BJ (cell line): ENCODE measurements around the gene WDFY1. TPM values are rescaled to one million over a fixed set of nuclear protein-coding genes. Genes with fewer than 3 reads are reported as not detected.
A peak's percentile ranks its signal among the peaks of the same experiment; 100 is the strongest.

Experiments
- CTCF ChIA-PET: fragments of 350-600 bp; formaldehyde crosslinking; extraction: SDS; loops from one replicate; lab custom pipeline; 2021; ENCODE audit warnings: antibody characterized with exemption, inconsistent platforms; lab: Yijun Ruan, JAX
- POLR2A ChIA-PET: fragments of 300-600 bp; sonication (Branson Sonifier 250); formaldehyde crosslinking; extraction: SDS; loops from one replicate; lab custom pipeline; 2021; ENCODE audit warnings: antibody characterized with exemption; lab: Charles Lee
- DNase-seq: peaks from one replicate; pipeline ENCODE4 v3.0.0-alpha.2; 2011; ENCODE audit warnings: low read depth
- H3K27me3 ChIP-seq: 2 replicates; pipeline ENCODE4 v1.6.0; 2011; ENCODE audit warnings: low read length; ENCODE audit not compliant: control insufficient read depth, insufficient read depth
- H3K36me3 ChIP-seq: 2 replicates; pipeline ENCODE4 v1.5.1; 2011; ENCODE audit warnings: low read length; ENCODE audit not compliant: control insufficient read depth, insufficient read depth
- H3K4me3 ChIP-seq: 2 replicates; pipeline ENCODE4 v1.5.1; 2011; ENCODE audit warnings: low read depth, mild to moderate bottlenecking, control low read depth, low read length
- CTCF ChIP-seq: IDR thresholded peaks from 2 replicates; pipeline ENCODE4 v1.5.1; 2011; ENCODE audit warnings: low read depth, mild to moderate bottlenecking, control low read depth, inconsistent platforms, low read length, moderate library complexity; ENCODE audit not compliant: insufficient read depth
- polyA plus RNA-seq: library from polyadenylated mRNA; depleted of rRNA; stranded (reverse); fragments of >200 nt; gene quantifications from 2 replicates; pipeline ENCODE4 v1.2.3, GENCODE V29; 2011

Gene WDFY1
- polyA plus RNA-seq, 1 experiment: 90.6 TPM

GRCh38 chr2:223854741-223855140, 90.4 kb downstream of the WDFY1 start:
- H3K4me3 ChIP-seq: no peak overlapping the region
- no peak for TF ChIP-seq CTCF
- H3K36me3 ChIP-seq: peaks cover 1% of the 10 kb centered on the region; the same call in 1 of the 2 replicates
- DNase-seq: no peak
- POLR2A ChIA-PET: no interaction called here
- CTCF ChIA-PET: no interaction called here
- H3K27me3 ChIP-seq: no peaks in the 10 kb centered on the region

GRCh38 chr2:223853425-223853837, 91.7 kb downstream of the WDFY1 start:
- peaks cover 1% of the 10 kb centered on the region for H3K36me3 ChIP-seq
- ChIA-PET CTCF (interaction anchor here (1.2 kb wide), 1 partner anchor 74 kb away, joined by 3 read pairs; no protein-coding TSS in a partner anchor), POLR2A (no interaction called here)
- H3K4me3 ChIP-seq: no peak overlapping the region
- TF ChIP-seq CTCF: no peak
- no peak for DNase-seq
- no peaks in the 10 kb centered on the region for H3K27me3 ChIP-seq

- no peak for DNase-seq
- ChIA-PET CTCF (no interaction called here), POLR2A (no interaction called here)
- no peak overlapping the region for H3K4me3 ChIP-seq
- peaks cover 2% of the 10 kb centered on the region for H3K36me3 ChIP-seq
- no peaks in the 10 kb centered on the region for H3K27me3 ChIP-seq
- no peak for TF ChIP-seq CTCF
Measured at GRCh38 chr2:223852281-223852795, 92.8 kb downstream of the WDFY1 start.

GRCh38 chr2:223847410-223847809, 97.7 kb downstream of the WDFY1 start:
- DNase-seq: no peak
- Histone ChIP-seq H3K36me3 (peaks cover 2% of the 10 kb centered on the region), H3K4me3 (no peak overlapping the region), H3K27me3 (no peaks in the 10 kb centered on the region)
- ChIA-PET CTCF (interaction anchor here (0.9 to 1.3 kb wide), 3 partner anchors 11 to 971 kb away, joined by 3 to 4 read pairs (median 3); no protein-coding TSS in a partner anchor), POLR2A (no interaction called here)
- no peak for TF ChIP-seq CTCF

- POLR2A ChIA-PET: interaction anchor here (0.6 kb wide), 1 partner anchor 33 kb away, joined by 3 read pairs; no protein-coding TSS in a partner anchor
- CTCF ChIA-PET: interaction anchor here (1.0 to 1.3 kb wide), 2 partner anchors 8 to 11 kb away, joined by 3 to 4 read pairs; no protein-coding TSS in a partner anchor
- peaks cover 2% of the 10 kb centered on the region for H3K36me3 ChIP-seq
- no peaks in the 10 kb centered on the region for H3K27me3 ChIP-seq
- DNase-seq: peak; percentile 96
- H3K4me3 ChIP-seq: no peak overlapping the region
- TF ChIP-seq CTCF: no peak
Measured at GRCh38 chr2:223846515-223846914, 98.6 kb downstream of the WDFY1 start.
